SU-DHL-6 (cell line): ENCODE data around the gene ZP1.

Source experiments
- H2AFZ ChIP-seq: fragments of 200-600 bp; sonication (generic); 2 replicates; pipeline ENCODE4 v1.6.1; 2014; ENCODE audit warnings: low read depth, mild to moderate bottlenecking, moderate library complexity, mixed read lengths, antibody characterized with exemption, low read length; ENCODE audit not compliant: severe bottlenecking
- H3F3A ChIP-seq: fragments of 200-600 bp; shearing (Covaris generic); 2 replicates; pipeline ENCODE4 v1.6.0; 2016; ENCODE audit warnings: antibody characterized with exemption, mild to moderate bottlenecking; ENCODE audit not compliant: insufficient read depth
- H3K27ac ChIP-seq: fragments of 200-600 bp; sonication (generic); 2 replicates; pipeline ENCODE4 v1.5.1; 2016; ENCODE audit warnings: low read depth, mild to moderate bottlenecking, low read length, moderate library complexity, mixed read lengths
- H3K27me3 ChIP-seq: fragments of 200-600 bp; sonication (generic), shearing (Covaris generic); 2 replicates; pipeline ENCODE4 v1.6.0; 2014; ENCODE audit warnings: mild to moderate bottlenecking, low read length
- H3K36me3 ChIP-seq: fragments of 200-600 bp; sonication (generic); 2 replicates; pipeline ENCODE4 v1.6.1; 2014; ENCODE audit warnings: mild to moderate bottlenecking, low read length, mixed read lengths
- H3K4me2 ChIP-seq: fragments of 300-600, 200-600 bp; shearing (Covaris generic), sonication (generic); 2 replicates; pipeline ENCODE4 v1.6.0; 2014; ENCODE audit warnings: low read length, low read depth, mild to moderate bottlenecking; ENCODE audit not compliant: poor library complexity, severe bottlenecking
- H3K4me3 ChIP-seq: fragments of 200-600 bp; sonication (generic); 2 replicates; pipeline ENCODE4 v1.5.1; 2014; ENCODE audit warnings: antibody characterized with exemption, low read length, mild to moderate bottlenecking, mixed read lengths; ENCODE audit not compliant: insufficient read depth, poor library complexity, severe bottlenecking
- H3K79me2 ChIP-seq: fragments of 200-600 bp; sonication (generic); 2 replicates; pipeline ENCODE4 v1.6.1; 2014; ENCODE audit warnings: mild to moderate bottlenecking, low read length, moderate library complexity; ENCODE audit not compliant: insufficient read depth
- H3K9ac ChIP-seq: fragments of 200-600 bp; sonication (generic); 2 replicates; pipeline ENCODE4 v1.7.0; 2014; ENCODE audit warnings: mild to moderate bottlenecking, low read length
- H3K9me2 ChIP-seq: fragments of 200-600 bp; sonication (generic); replicated peaks from 2 replicates; pipeline ENCODE4 v1.6.1; 2014; ENCODE audit warnings: low read length; ENCODE audit not compliant: insufficient read depth
- H3K9me3 ChIP-seq: fragments of 200-600 bp; sonication (generic); 2 replicates; pipeline ENCODE4 v1.6.1; 2014; ENCODE audit warnings: low read length, mixed read lengths; ENCODE audit not compliant: insufficient read depth
- H4K20me1 ChIP-seq: fragments of 200-600 bp; sonication (generic); 2 replicates; pipeline ENCODE4 v1.6.1; 2014; ENCODE audit warnings: low read depth, mild to moderate bottlenecking, antibody characterized with exemption, low read length, moderate library complexity, mixed read lengths
- CTCF ChIP-seq: fragments of 200-600 bp; sonication (generic); IDR thresholded peaks from one replicate; pipeline ENCODE4 v1.5.1; 2017; ENCODE audit warnings: antibody characterized with exemption, mild to moderate bottlenecking, low read length, moderate library complexity; ENCODE audit not compliant: insufficient read depth, poor library complexity, severe bottlenecking
- EZH2phosphoT487 ChIP-seq: fragments of 200-600 bp; sonication (generic), shearing (Covaris generic); conservative IDR thresholded peaks from 2 replicates; pipeline ENCODE4 v1.6.1; 2018; ENCODE audit warnings: mild to moderate bottlenecking, antibody characterized with exemption, low read length, moderate library complexity, mixed read lengths

Gene ZP1

DNA sequence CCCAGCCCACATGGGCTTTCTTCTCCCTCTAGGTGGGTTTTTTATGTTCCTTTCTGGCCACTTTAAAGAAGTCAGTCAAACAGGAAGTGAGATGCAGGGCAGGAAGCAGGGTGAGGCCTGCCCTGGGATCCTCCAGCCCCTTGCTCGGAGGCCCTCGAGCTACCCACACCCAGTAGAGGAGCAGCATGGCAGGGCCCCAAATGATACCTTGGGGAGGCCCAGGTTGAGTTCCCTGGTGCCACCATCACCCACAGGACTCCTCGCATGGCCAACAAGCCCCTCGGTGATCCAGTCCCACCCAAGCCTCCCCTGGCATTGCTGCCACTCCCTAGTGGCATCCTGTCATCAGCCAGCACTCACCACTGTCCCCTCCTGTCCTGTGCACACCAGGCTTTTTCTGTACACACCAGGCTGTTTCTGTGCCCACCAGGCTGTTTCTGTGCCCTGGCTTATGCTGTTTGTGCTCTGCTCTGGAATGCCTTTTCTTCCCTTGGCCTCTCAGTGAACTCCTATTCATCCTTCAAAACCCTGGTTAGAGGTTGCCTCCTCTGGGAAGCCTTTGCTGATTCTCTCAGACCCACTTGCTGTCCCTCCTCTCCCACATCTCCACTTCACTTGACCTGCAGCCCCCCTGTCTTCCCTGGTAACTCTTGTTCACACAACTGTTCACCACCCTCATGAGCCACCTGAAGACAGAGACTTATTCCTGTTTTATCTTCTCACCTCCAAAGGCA, 8.4 kb upstream of the ZP1 start:
- no peaks in the 10 kb centered on the region for H3K27me3 ChIP-seq
- TF ChIP-seq EZH2phosphoT487: no peak
- no peak for TF ChIP-seq CTCF
- no peaks in the 10 kb centered on the region for H3K9me2 ChIP-seq
- no peak overlapping the region for H3K27ac ChIP-seq
- H3K4me2 ChIP-seq: no peak overlapping the region
- H3K4me3 ChIP-seq: no peak overlapping the region
- no peak overlapping the region for H3K9ac ChIP-seq
- H4K20me1 ChIP-seq: no peaks in the 10 kb centered on the region
- H3K79me2 ChIP-seq: no peaks in the 10 kb centered on the region
- H3K9me3 ChIP-seq: no peaks in the 10 kb centered on the region
- H3F3A ChIP-seq: no peaks in the 10 kb centered on the region
- H3K36me3 ChIP-seq: no peaks in the 10 kb centered on the region
- no peak overlapping the region for H2AFZ ChIP-seq

GRCh38 chr11:60859616-60860250, 7.6 kb upstream of the ZP1 start:
- H3K27me3 ChIP-seq: no peaks in the 10 kb centered on the region
- H3K27ac ChIP-seq: no peak overlapping the region
- no peak overlapping the region for H3K4me2 ChIP-seq
- H3K9me2 ChIP-seq: no peaks in the 10 kb centered on the region
- H4K20me1 ChIP-seq: no peaks in the 10 kb centered on the region
- H3K36me3 ChIP-seq: no peaks in the 10 kb centered on the region
- no peak overlapping the region for H2AFZ ChIP-seq
- no peaks in the 10 kb centered on the region for H3K79me2 ChIP-seq
- H3K9me3 ChIP-seq: no peaks in the 10 kb centered on the region
- H3F3A ChIP-seq: no peaks in the 10 kb centered on the region
- no peak overlapping the region for H3K4me3 ChIP-seq
- no peak for TF ChIP-seq EZH2phosphoT487
- no peak for TF ChIP-seq CTCF
- no peak overlapping the region for H3K9ac ChIP-seq

DNA sequence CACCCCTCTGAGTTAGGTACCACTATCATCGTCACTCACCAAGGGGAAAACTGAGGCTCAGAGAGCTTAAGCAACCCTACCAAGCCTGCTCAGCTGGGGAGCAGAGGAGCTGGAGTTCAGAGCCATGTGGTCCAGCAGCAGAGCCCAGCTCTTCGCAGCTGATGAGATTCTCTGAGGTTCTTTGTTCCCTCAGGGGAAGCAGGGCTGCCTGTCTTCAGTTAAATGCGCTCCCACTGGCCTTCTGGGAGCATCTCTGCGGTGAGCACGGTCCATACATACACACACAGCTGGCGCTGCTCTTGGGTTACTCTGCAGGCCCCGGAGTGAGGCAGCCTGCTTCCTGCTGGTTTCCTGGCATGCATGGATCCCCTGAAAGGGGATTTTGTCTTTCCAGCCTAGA, 6.4 kb upstream of the ZP1 start:
- no peaks in the 10 kb centered on the region for H3K9me3 ChIP-seq
- no peaks in the 10 kb centered on the region for H3K27me3 ChIP-seq
- TF ChIP-seq EZH2phosphoT487 (no peak), CTCF (no peak)
- no peak overlapping the region for H3K9ac ChIP-seq
- no peaks in the 10 kb centered on the region for H3K9me2 ChIP-seq
- H3F3A ChIP-seq: no peaks in the 10 kb centered on the region
- H3K27ac ChIP-seq: no peak overlapping the region
- no peaks in the 10 kb centered on the region for H4K20me1 ChIP-seq
- H3K4me3 ChIP-seq: no peak overlapping the region
- no peak overlapping the region for H3K4me2 ChIP-seq
- H3K79me2 ChIP-seq: no peaks in the 10 kb centered on the region
- no peak overlapping the region for H2AFZ ChIP-seq
- H3K36me3 ChIP-seq: no peaks in the 10 kb centered on the region
